K562 (cell line): ENCODE measurements around the gene MACF1. TPM values are rescaled to one million over a fixed set of nuclear protein-coding genes. Genes with fewer than 3 reads are reported as not detected.
A peak's percentile ranks its signal among the peaks of the same experiment; 100 is the strongest.

Experiments used
- ATAC-seq: fragments of 200-7000 bp; cut with Tn5 transposase; 3 replicates; pipeline ENCODE4 v1.9.1; 2020; ENCODE audit warnings: moderate library complexity
- BruUV-seq: library from RNA; stranded (reverse); fragments of 400-500 nt; replicated peaks from 2 replicates; lab custom pipeline; 2021; lab: Mats Ljungman, UMichigan
- CTCF ChIA-PET: fragments of 300-600 bp; formaldehyde crosslinking; extraction: SDS; loops from one replicate; lab custom pipeline; 2021; ENCODE audit warnings: low intra/inter-chr PET ratio; lab: Yijun Ruan, JAX
- POLR2A ChIA-PET: fragments of 300-600, 350-650 bp; sonication (Branson Sonifier 250); formaldehyde crosslinking; extraction: SDS; loops from one replicate; lab custom pipeline; 2021; ENCODE audit warnings: antibody characterized with exemption, inconsistent platforms; lab: Yijun Ruan, JAX
- DNase-seq, 4 experiments: peaks; one replicate each; pipeline versions ENCODE4 v3.0.0 to v3.0.0-alpha.2; 2011 to 2018; ENCODE audit warnings: low spot score in 3 of 4, mixed read lengths in 3 of 4; ENCODE audit errors: extremely low read depth in 1 of 4
- FAIRE-seq: peaks from 2 replicates; lab custom pipeline; 2011; peaks lifted over from hg19 to GRCh38; lab: Jason Lieb, UNC
- H2AFZ ChIP-seq: 2 replicates; pipeline ENCODE4 v1.6.0; 2011; ENCODE audit warnings: low read depth, low read length, control low read depth, inconsistent platforms
- H3K27ac ChIP-seq: fragments of 200-600 bp; 3 replicates; pipeline ENCODE4 v1.8.0; 2011; ENCODE audit warnings: low read depth, mild to moderate bottlenecking, control low read depth, inconsistent platforms, low read length, moderate library complexity, mixed read lengths; ENCODE audit errors: extremely low read depth
- H3K27me3 ChIP-seq, 2 experiments: fragments of 300-600 bp in 1 of 2; 2 replicates in 1 of 2; 3 replicates in 1 of 2; pipeline versions ENCODE4 v1.6.0 to v1.8.0; 2011; ENCODE audit warnings: inconsistent platforms in 2 of 2, low read length in 2 of 2, mild to moderate bottlenecking in 1 of 2, mixed read lengths in 1 of 2, moderate library complexity in 1 of 2; ENCODE audit not compliant: control insufficient read depth in 2 of 2, insufficient read depth in 2 of 2
- H3K36me3 ChIP-seq: fragments of 300-600 bp; 3 replicates; pipeline ENCODE4 v1.8.0; 2011; ENCODE audit warnings: mild to moderate bottlenecking, low read length, inconsistent platforms; ENCODE audit not compliant: control insufficient read depth, insufficient read depth
- H3K4me1 ChIP-seq, 2 experiments: fragments of 200-600 bp in 1 of 2; replicated peaks in 1 of 2; 2 replicates in 1 of 2; 3 replicates in 1 of 2; pipeline versions ENCODE4 v1.5.1 to v1.8.0; 2011; ENCODE audit warnings: inconsistent platforms in 2 of 2, low read length in 2 of 2, mild to moderate bottlenecking in 1 of 2, mixed read lengths in 1 of 2, moderate library complexity in 1 of 2; ENCODE audit not compliant: control insufficient read depth in 2 of 2, insufficient read depth in 2 of 2
- H3K4me2 ChIP-seq: 2 replicates; pipeline ENCODE4 v1.6.1; 2011; ENCODE audit warnings: low read length, control low read depth, inconsistent platforms, mixed read lengths; ENCODE audit not compliant: insufficient read depth
- H3K4me3 ChIP-seq: fragments of 200-600 bp; sonication (generic), shearing (Covaris generic); 2 replicates; pipeline ENCODE4 v1.5.1; 2016; ENCODE audit warnings: control low read depth, inconsistent platforms
- H3K79me2 ChIP-seq: fragments of 200-600 bp; 3 replicates; pipeline ENCODE4 v1.8.0; 2011; ENCODE audit warnings: low read length, inconsistent platforms; ENCODE audit not compliant: control insufficient read depth, insufficient read depth
- H3K9ac ChIP-seq, 2 experiments: 2 replicates each; pipeline versions ENCODE4 v1.6.0 to v1.6.1; 2011; ENCODE audit warnings: low read depth in 2 of 2, low read length in 2 of 2, control low read depth in 1 of 2, inconsistent platforms in 1 of 2, mild to moderate bottlenecking in 1 of 2, mixed read lengths in 1 of 2; ENCODE audit not compliant: insufficient read depth in 1 of 2
- H3K9me1 ChIP-seq: one replicate; pipeline ENCODE4 v1.6.0; 2011; ENCODE audit warnings: inconsistent platforms, mild to moderate bottlenecking, low read length, moderate library complexity; ENCODE audit not compliant: control insufficient read depth, insufficient read depth
- H3K9me3 ChIP-seq: replicated peaks from 2 replicates; pipeline ENCODE4 v1.5.1; 2011; ENCODE audit warnings: low read depth, low read length, inconsistent platforms; ENCODE audit not compliant: control insufficient read depth, insufficient read depth
- H4K20me1 ChIP-seq: replicated peaks from 2 replicates; pipeline ENCODE4 v1.6.1; 2011; ENCODE audit warnings: low read length, inconsistent platforms, mixed read lengths; ENCODE audit not compliant: control insufficient read depth, insufficient read depth
- BCL6 ChIP-seq: fragments of 250-450 bp; sonication (Bioruptor Pico); IDR thresholded peaks from 2 replicates; pipeline ENCODE4 v1.4.0; 2020
- CC2D1A ChIP-seq: fragments of 450-650 bp; IDR thresholded peaks from 2 replicates; pipeline ENCODE4 v1.6.1; 2017; ENCODE audit warnings: mild to moderate bottlenecking
- CCAR2 ChIP-seq: fragments of 200-400 bp; formaldehyde crosslinking; IDR thresholded peaks from 2 replicates; pipeline ENCODE4 v1.6.1; 2017; ENCODE audit warnings: mild to moderate bottlenecking, low read depth, low read length
- ETV5 ChIP-seq: sonication (generic); formaldehyde crosslinking; IDR thresholded peaks from 2 replicates; pipeline ENCODE4 v1.4.0; 2020; ENCODE audit warnings: low read depth, mild to moderate bottlenecking, missing genetic modification reagents
- FOXP1 ChIP-seq: sonication (generic); formaldehyde crosslinking; IDR thresholded peaks from 2 replicates; pipeline ENCODE4 v1.8.0; 2022; ENCODE audit warnings: mild to moderate bottlenecking, missing genetic modification reagents
- HDAC1 ChIP-seq, 2 experiments: fragments of 450-650 bp; IDR thresholded peaks; 2 replicates each; pipeline ENCODE4 v1.6.1; 2016 to 2017; ENCODE audit warnings: inconsistent platforms in 1 of 2, mild to moderate bottlenecking in 1 of 2, moderate library complexity in 1 of 2
- HMG20B ChIP-seq: fragments of 250-450 bp; sonication (Bioruptor Pico); IDR thresholded peaks from 2 replicates; pipeline ENCODE4 v1.5.0; 2021; ENCODE audit warnings: mild to moderate bottlenecking
- HNRNPLL ChIP-seq: fragments of 200-400 bp; formaldehyde crosslinking; IDR thresholded peaks from 2 replicates; pipeline ENCODE4 v1.6.1; 2017; ENCODE audit warnings: low read length, low read depth, mild to moderate bottlenecking; ENCODE audit not compliant: poor library complexity, severe bottlenecking
- KLF16 ChIP-seq: IDR thresholded peaks from 2 replicates; pipeline ENCODE4 v1.6.1; 2016; ENCODE audit warnings: antibody characterized with exemption
- NFE2 ChIP-seq: IDR thresholded peaks from 2 replicates; pipeline ENCODE4 v1.6.1; 2014; ENCODE audit warnings: antibody characterized with exemption, low read depth
- ZBTB1 ChIP-seq: sonication (generic); formaldehyde crosslinking; IDR thresholded peaks from 2 replicates; pipeline ENCODE4 v1.8.1; 2023; ENCODE audit warnings: missing genetic modification reagents, low read depth, mild to moderate bottlenecking, borderline replicate concordance
- ZFP1 ChIP-seq: fragments of 450-650 bp; formaldehyde crosslinking; IDR thresholded peaks from 2 replicates; pipeline ENCODE4 v1.4.0; 2020; ENCODE audit warnings: mild to moderate bottlenecking, mixed read lengths
- ZNF436 ChIP-seq: fragments of 250-450, 450-650 bp; sonication (Bioruptor Pico); formaldehyde crosslinking; IDR thresholded peaks from 2 replicates; pipeline ENCODE4 v1.7.0; 2020; ENCODE audit warnings: mild to moderate bottlenecking
- ZNF77 ChIP-seq: fragments of 250-450 bp; sonication (Bioruptor Pico); IDR thresholded peaks from 2 replicates; pipeline ENCODE4 v1.5.0; 2020
- WGBS: fragments of 100-300 bp; shearing (Covaris generic); methylation state at CpG from one replicate; pipeline ENCODE4 v1.1.6; 2016; ENCODE audit warnings: low coverage, mixed read lengths; ENCODE audit not compliant: insufficient coverage; ENCODE audit errors: missing lambda C conversion rate; 5-methylcytosine and 5-hydroxymethylcytosine counted together
- in situ Hi-C: fragments of 300-500 bp; cut with MboI; formaldehyde crosslinking; loops from 4 replicates; pipeline ENCODE4 v1.15.0; 2018; ENCODE audit warnings: inconsistent platforms, mixed read lengths
- intact Hi-C: fragments of 100-400 bp; cut with micrococcal nuclease; formaldehyde crosslinking; loops from 2 replicates; pipeline ENCODE4 v1.14.2; 2022
- polyA plus RNA-seq, 8 experiments: library from polyadenylated mRNA; depleted of rRNA in 4 of 8; stranded (reverse) in 5 of 8; unstranded in 3 of 8; fragments of >200 nt; fragmentation: Nextera tagmentation in 2 of 8; fragmentation: Illumina TruSeq in 1 of 8; extraction: Ambion mirVana in 2 of 8; extraction: Trizol in 1 of 8; gene quantifications; 2 replicates each; pipeline versions ENCODE4 v1.2.1 to v1.2.3, GENCODE V29; 2011 to 2014; ENCODE audit warnings: inconsistent platforms in 1 of 8, missing spikeins in 1 of 8
- total RNA-seq, 7 experiments: library from RNA; depleted of rRNA in 6 of 7; stranded (reverse); fragments of >200 nt in 6 of 7; fragmentation: Illumina TruSeq in 2 of 7; extraction: Trizol in 2 of 7; gene quantifications; 2 replicates each; pipeline versions ENCODE4 v1.2.1 to v1.2.3, GENCODE V29; 2011 to 2021; ENCODE audit warnings: low replicate concordance in 1 of 7
- TF ChIP-seq, protein P1 (sequence below): fragments of 450-650 bp; IDR thresholded peaks from 2 replicates; pipeline ENCODE4 v1.6.1; 2016; ENCODE audit warnings: mild to moderate bottlenecking
- TF ChIP-seq, protein P2 (sequence below): sonication (generic); formaldehyde crosslinking; IDR thresholded peaks from 2 replicates; pipeline ENCODE4 v1.8.0; 2022; ENCODE audit warnings: mild to moderate bottlenecking, missing genetic modification reagents, borderline replicate concordance
- TF ChIP-seq, protein P3 (sequence below): sonication (generic); formaldehyde crosslinking; IDR thresholded peaks from 2 replicates; pipeline ENCODE4 v1.8.0; 2022; ENCODE audit warnings: mild to moderate bottlenecking, missing genetic modification reagents

Gene MACF1
- total and polyA plus RNA-seq, 9 of the 15 experiments (the other 6 are each of a cell fraction or from before 2014, with no cell fraction given): 13.2 to 232 (median 112) TPM

DNA sequence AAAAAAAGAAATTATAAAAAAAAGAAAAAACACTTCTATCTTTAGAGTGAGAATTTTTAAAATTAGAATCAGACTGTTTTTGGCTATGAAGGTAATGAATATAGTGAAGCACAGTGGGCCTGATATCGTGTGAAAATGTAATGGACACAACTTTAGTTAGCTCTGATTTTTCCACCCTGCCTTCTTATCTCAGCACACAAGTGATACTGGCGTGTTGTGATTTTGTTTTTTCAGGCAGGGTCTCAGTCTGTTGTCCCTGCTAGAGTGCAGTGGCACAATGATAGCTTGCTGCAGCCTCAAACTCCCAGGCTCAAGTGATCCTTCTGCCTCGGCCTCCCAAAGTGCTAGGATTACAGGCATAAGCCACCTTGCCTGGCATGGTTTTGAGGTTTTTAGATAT lies 22.3 kb downstream of the MACF1 start (continued):
- TF ChIP-seq HDAC1 (IDR thresholded peaks at IDR 0.05) (peak in 1 of 2 experiments; percentile 18; a peak in 1 of 4 replicates), BCL6 (CRISPR knock-in tag) (no peak), HMG20B (no peak)

DNA sequence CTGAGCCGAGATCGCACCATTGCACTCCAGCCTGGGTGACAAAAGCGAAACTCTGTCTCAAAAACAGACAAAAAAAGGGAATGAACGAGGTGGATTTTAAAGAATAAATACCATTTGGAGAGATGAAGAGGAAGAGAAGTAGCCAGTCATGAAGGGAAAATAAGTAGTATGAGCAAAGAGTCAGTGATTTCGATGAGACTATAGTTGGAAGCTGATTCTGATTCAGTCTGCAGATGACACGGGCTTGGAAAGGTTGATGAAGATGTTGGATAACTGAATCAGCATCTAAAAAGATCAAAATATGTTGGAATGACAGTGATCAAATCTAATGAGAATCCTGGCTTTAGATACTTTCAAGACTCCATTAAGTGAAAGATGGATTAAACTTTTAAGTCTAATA lies 23.8 kb downstream of the MACF1 start:
- H2AFZ ChIP-seq: no peak overlapping the region
- no peak overlapping the region for H3K27ac ChIP-seq
- peaks cover 23% of the 10 kb centered on the region; the same call in 2 of the 3 replicates for H3K36me3 ChIP-seq
- ATAC-seq: no peak
- TF ChIP-seq HNRNPLL (no peak), NFE2 (no peak), ZNF436 (CRISPR knock-in tag) (no peak), CCAR2 (no peak), ZFP1 (no peak), ZNF77 (CRISPR knock-in tag) (no peak), CC2D1A (no peak), KLF16 (no peak), ETV5 (CRISPR knock-in tag) (no peak), ZBTB1 (CRISPR knock-in tag) (no peak), FOXP1 (CRISPR knock-in tag) (no peak)
- TF ChIP-seq, protein P1, sequence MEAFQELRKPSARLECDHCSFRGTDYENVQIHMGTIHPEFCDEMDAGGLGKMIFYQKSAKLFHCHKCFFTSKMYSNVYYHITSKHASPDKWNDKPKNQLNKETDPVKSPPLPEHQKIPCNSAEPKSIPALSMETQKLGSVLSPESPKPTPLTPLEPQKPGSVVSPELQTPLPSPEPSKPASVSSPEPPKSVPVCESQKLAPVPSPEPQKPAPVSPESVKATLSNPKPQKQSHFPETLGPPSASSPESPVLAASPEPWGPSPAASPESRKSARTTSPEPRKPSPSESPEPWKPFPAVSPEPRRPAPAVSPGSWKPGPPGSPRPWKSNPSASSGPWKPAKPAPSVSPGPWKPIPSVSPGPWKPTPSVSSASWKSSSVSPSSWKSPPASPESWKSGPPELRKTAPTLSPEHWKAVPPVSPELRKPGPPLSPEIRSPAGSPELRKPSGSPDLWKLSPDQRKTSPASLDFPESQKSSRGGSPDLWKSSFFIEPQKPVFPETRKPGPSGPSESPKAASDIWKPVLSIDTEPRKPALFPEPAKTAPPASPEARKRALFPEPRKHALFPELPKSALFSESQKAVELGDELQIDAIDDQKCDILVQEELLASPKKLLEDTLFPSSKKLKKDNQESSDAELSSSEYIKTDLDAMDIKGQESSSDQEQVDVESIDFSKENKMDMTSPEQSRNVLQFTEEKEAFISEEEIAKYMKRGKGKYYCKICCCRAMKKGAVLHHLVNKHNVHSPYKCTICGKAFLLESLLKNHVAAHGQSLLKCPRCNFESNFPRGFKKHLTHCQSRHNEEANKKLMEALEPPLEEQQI: no peak
- TF ChIP-seq, protein P2, sequence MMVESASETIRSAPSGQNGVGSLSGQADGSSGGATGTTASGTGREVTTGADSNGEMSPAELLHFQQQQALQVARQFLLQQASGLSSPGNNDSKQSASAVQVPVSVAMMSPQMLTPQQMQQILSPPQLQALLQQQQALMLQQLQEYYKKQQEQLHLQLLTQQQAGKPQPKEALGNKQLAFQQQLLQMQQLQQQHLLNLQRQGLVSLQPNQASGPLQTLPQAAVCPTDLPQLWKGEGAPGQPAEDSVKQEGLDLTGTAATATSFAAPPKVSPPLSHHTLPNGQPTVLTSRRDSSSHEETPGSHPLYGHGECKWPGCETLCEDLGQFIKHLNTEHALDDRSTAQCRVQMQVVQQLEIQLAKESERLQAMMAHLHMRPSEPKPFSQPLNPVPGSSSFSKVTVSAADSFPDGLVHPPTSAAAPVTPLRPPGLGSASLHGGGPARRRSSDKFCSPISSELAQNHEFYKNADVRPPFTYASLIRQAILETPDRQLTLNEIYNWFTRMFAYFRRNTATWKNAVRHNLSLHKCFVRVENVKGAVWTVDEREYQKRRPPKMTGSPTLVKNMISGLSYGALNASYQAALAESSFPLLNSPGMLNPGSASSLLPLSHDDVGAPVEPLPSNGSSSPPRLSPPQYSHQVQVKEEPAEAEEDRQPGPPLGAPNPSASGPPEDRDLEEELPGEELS (CRISPR knock-in tag): no peak
- TF ChIP-seq, protein P3, sequence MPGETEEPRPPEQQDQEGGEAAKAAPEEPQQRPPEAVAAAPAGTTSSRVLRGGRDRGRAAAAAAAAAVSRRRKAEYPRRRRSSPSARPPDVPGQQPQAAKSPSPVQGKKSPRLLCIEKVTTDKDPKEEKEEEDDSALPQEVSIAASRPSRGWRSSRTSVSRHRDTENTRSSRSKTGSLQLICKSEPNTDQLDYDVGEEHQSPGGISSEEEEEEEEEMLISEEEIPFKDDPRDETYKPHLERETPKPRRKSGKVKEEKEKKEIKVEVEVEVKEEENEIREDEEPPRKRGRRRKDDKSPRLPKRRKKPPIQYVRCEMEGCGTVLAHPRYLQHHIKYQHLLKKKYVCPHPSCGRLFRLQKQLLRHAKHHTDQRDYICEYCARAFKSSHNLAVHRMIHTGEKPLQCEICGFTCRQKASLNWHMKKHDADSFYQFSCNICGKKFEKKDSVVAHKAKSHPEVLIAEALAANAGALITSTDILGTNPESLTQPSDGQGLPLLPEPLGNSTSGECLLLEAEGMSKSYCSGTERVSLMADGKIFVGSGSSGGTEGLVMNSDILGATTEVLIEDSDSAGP: no peak
- intact Hi-C loops: no loop called here
- in situ Hi-C loops: no loop called here
- no peaks in the 10 kb centered on the region for H3K27me3 ChIP-seq
- no TSS peak for BruUV-seq
- H3K4me1 ChIP-seq: peaks cover 0 to 12% of the 10 kb centered on the region in 2 experiments; a peak in 3 of 5 replicates
- no peak overlapping the region for H3K9ac ChIP-seq
- H3K79me2 ChIP-seq: peaks cover 58% of the 10 kb centered on the region
- WGBS: 81% methylated on average over 6 of the region's 6 CpGs
- ChIA-PET POLR2A (interaction anchor here (1.9 kb wide), 1 partner anchor 13 kb away, joined by 7 read pairs; no protein-coding TSS in a partner anchor), CTCF (no interaction called here)
- H3K4me2 ChIP-seq: no peak overlapping the region
- no peaks in the 10 kb centered on the region; the same call in 1 of the 2 replicates for H4K20me1 ChIP-seq
- DNase-seq: no peak
- H3K9me1 ChIP-seq: no peaks in the 10 kb centered on the region
- FAIRE-seq: no peak
- H3K9me3 ChIP-seq: no peaks in the 10 kb centered on the region
- no peak overlapping the region for H3K4me3 ChIP-seq
